K562 (cell line): ENCODE data around the gene RDH5. TPM values are rescaled to one million over a fixed set of nuclear protein-coding genes. Genes with fewer than 3 reads are reported as not detected.

Experiments used
- ATAC-seq: fragments of 200-7000 bp; cut with Tn5 transposase; 3 replicates; pipeline ENCODE4 v1.9.1; 2020; ENCODE audit warnings: moderate library complexity
- BruUV-seq: library from RNA; stranded (reverse); fragments of 400-500 nt; replicated peaks from 2 replicates; lab custom pipeline; 2021; lab: Mats Ljungman, UMichigan
- CTCF ChIA-PET: fragments of 300-600 bp; formaldehyde crosslinking; extraction: SDS; loops from one replicate; lab custom pipeline; 2021; ENCODE audit warnings: low intra/inter-chr PET ratio; lab: Yijun Ruan, JAX
- POLR2A ChIA-PET: fragments of 300-600, 350-650 bp; sonication (Branson Sonifier 250); formaldehyde crosslinking; extraction: SDS; loops from one replicate; lab custom pipeline; 2021; ENCODE audit warnings: antibody characterized with exemption, inconsistent platforms; lab: Yijun Ruan, JAX
- DNase-seq, 4 experiments: peaks; one replicate each; pipeline versions ENCODE4 v3.0.0 to v3.0.0-alpha.2; 2011 to 2018; ENCODE audit warnings: low spot score in 3 of 4, mixed read lengths in 3 of 4; ENCODE audit errors: extremely low read depth in 1 of 4
- FAIRE-seq: peaks from 2 replicates; lab custom pipeline; 2011; peaks lifted over from hg19 to GRCh38; lab: Jason Lieb, UNC
- H2AFZ ChIP-seq: 2 replicates; pipeline ENCODE4 v1.6.0; 2011; ENCODE audit warnings: low read depth, low read length, control low read depth, inconsistent platforms
- H3K27ac ChIP-seq: fragments of 200-600 bp; 3 replicates; pipeline ENCODE4 v1.8.0; 2011; ENCODE audit warnings: low read depth, mild to moderate bottlenecking, control low read depth, inconsistent platforms, low read length, moderate library complexity, mixed read lengths; ENCODE audit errors: extremely low read depth
- H3K27me3 ChIP-seq, 2 experiments: fragments of 300-600 bp in 1 of 2; 2 replicates in 1 of 2; 3 replicates in 1 of 2; pipeline versions ENCODE4 v1.6.0 to v1.8.0; 2011; ENCODE audit warnings: inconsistent platforms in 2 of 2, low read length in 2 of 2, mild to moderate bottlenecking in 1 of 2, mixed read lengths in 1 of 2, moderate library complexity in 1 of 2; ENCODE audit not compliant: control insufficient read depth in 2 of 2, insufficient read depth in 2 of 2
- H3K36me3 ChIP-seq: fragments of 300-600 bp; 3 replicates; pipeline ENCODE4 v1.8.0; 2011; ENCODE audit warnings: mild to moderate bottlenecking, low read length, inconsistent platforms; ENCODE audit not compliant: control insufficient read depth, insufficient read depth
- H3K4me1 ChIP-seq, 2 experiments: fragments of 200-600 bp in 1 of 2; replicated peaks in 1 of 2; 2 replicates in 1 of 2; 3 replicates in 1 of 2; pipeline versions ENCODE4 v1.5.1 to v1.8.0; 2011; ENCODE audit warnings: inconsistent platforms in 2 of 2, low read length in 2 of 2, mild to moderate bottlenecking in 1 of 2, mixed read lengths in 1 of 2, moderate library complexity in 1 of 2; ENCODE audit not compliant: control insufficient read depth in 2 of 2, insufficient read depth in 2 of 2
- H3K4me2 ChIP-seq: 2 replicates; pipeline ENCODE4 v1.6.1; 2011; ENCODE audit warnings: low read length, control low read depth, inconsistent platforms, mixed read lengths; ENCODE audit not compliant: insufficient read depth
- H3K4me3 ChIP-seq: fragments of 200-600 bp; sonication (generic), shearing (Covaris generic); 2 replicates; pipeline ENCODE4 v1.5.1; 2016; ENCODE audit warnings: control low read depth, inconsistent platforms
- H3K79me2 ChIP-seq: fragments of 200-600 bp; 3 replicates; pipeline ENCODE4 v1.8.0; 2011; ENCODE audit warnings: low read length, inconsistent platforms; ENCODE audit not compliant: control insufficient read depth, insufficient read depth
- H3K9ac ChIP-seq, 2 experiments: 2 replicates each; pipeline versions ENCODE4 v1.6.0 to v1.6.1; 2011; ENCODE audit warnings: low read depth in 2 of 2, low read length in 2 of 2, control low read depth in 1 of 2, inconsistent platforms in 1 of 2, mild to moderate bottlenecking in 1 of 2, mixed read lengths in 1 of 2; ENCODE audit not compliant: insufficient read depth in 1 of 2
- H3K9me1 ChIP-seq: one replicate; pipeline ENCODE4 v1.6.0; 2011; ENCODE audit warnings: inconsistent platforms, mild to moderate bottlenecking, low read length, moderate library complexity; ENCODE audit not compliant: control insufficient read depth, insufficient read depth
- H3K9me3 ChIP-seq: replicated peaks from 2 replicates; pipeline ENCODE4 v1.5.1; 2011; ENCODE audit warnings: low read depth, low read length, inconsistent platforms; ENCODE audit not compliant: control insufficient read depth, insufficient read depth
- H4K20me1 ChIP-seq: replicated peaks from 2 replicates; pipeline ENCODE4 v1.6.1; 2011; ENCODE audit warnings: low read length, inconsistent platforms, mixed read lengths; ENCODE audit not compliant: control insufficient read depth, insufficient read depth
- FOXK1 ChIP-seq: sonication (generic); formaldehyde crosslinking; IDR thresholded peaks from 2 replicates; pipeline ENCODE4 v1.8.0; 2022; ENCODE audit warnings: missing genetic modification reagents, mild to moderate bottlenecking, borderline replicate concordance
- HOXB6 ChIP-seq: fragments of 250-450 bp; sonication (Bioruptor Pico); IDR thresholded peaks from 2 replicates; pipeline ENCODE4 v1.5.1; 2022; ENCODE audit warnings: mild to moderate bottlenecking, borderline replicate concordance
- PML ChIP-seq: IDR thresholded peaks from 2 replicates; pipeline ENCODE4 v1.6.1; 2012; ENCODE audit warnings: low read length, inconsistent platforms
- THRAP3 ChIP-seq: fragments of 450-650 bp; IDR thresholded peaks from 2 replicates; pipeline ENCODE4 v1.6.1; 2016; ENCODE audit warnings: mild to moderate bottlenecking, inconsistent platforms, borderline replicate concordance
- U2AF2 ChIP-seq: fragments of 200-400 bp; formaldehyde crosslinking; optimal IDR thresholded peaks from 2 replicates; pipeline ENCODE3; 2017; ENCODE audit warnings: low read depth, mild to moderate bottlenecking, low read length
- ZNF23 ChIP-seq: fragments of 250-450 bp; sonication (Bioruptor Pico); IDR thresholded peaks from 2 replicates; pipeline ENCODE4 v1.4.0; 2020; ENCODE audit warnings: mild to moderate bottlenecking
- ZNF408 ChIP-seq: fragments of 250-450 bp; sonication (Bioruptor Pico); IDR thresholded peaks from 2 replicates; pipeline ENCODE4 v1.4.0; 2020; ENCODE audit warnings: low read depth, mild to moderate bottlenecking, moderate library complexity
- WGBS: fragments of 100-300 bp; shearing (Covaris generic); methylation state at CpG from one replicate; pipeline ENCODE4 v1.1.6; 2016; ENCODE audit warnings: low coverage, mixed read lengths; ENCODE audit not compliant: insufficient coverage; ENCODE audit errors: missing lambda C conversion rate; 5-methylcytosine and 5-hydroxymethylcytosine counted together
- in situ Hi-C: fragments of 300-500 bp; cut with MboI; formaldehyde crosslinking; loops from 4 replicates; pipeline ENCODE4 v1.15.0; 2018; ENCODE audit warnings: inconsistent platforms, mixed read lengths
- intact Hi-C: fragments of 100-400 bp; cut with micrococcal nuclease; formaldehyde crosslinking; loops from 2 replicates; pipeline ENCODE4 v1.14.2; 2022
- polyA plus RNA-seq, 8 experiments: library from polyadenylated mRNA; depleted of rRNA in 4 of 8; stranded (reverse) in 5 of 8; unstranded in 3 of 8; fragments of >200 nt; fragmentation: Nextera tagmentation in 2 of 8; fragmentation: Illumina TruSeq in 1 of 8; extraction: Ambion mirVana in 2 of 8; extraction: Trizol in 1 of 8; gene quantifications; 2 replicates each; pipeline versions ENCODE4 v1.2.1 to v1.2.3, GENCODE V29; 2011 to 2014; ENCODE audit warnings: inconsistent platforms in 1 of 8, missing spikeins in 1 of 8
- total RNA-seq, 7 experiments: library from RNA; depleted of rRNA in 6 of 7; stranded (reverse); fragments of >200 nt in 6 of 7; fragmentation: Illumina TruSeq in 2 of 7; extraction: Trizol in 2 of 7; gene quantifications; 2 replicates each; pipeline versions ENCODE4 v1.2.1 to v1.2.3, GENCODE V29; 2011 to 2021; ENCODE audit warnings: low replicate concordance in 1 of 7

Gene RDH5
- total and polyA plus RNA-seq, 9 of the 15 experiments (the other 6 are each of a cell fraction or from before 2014, with no cell fraction given), result 0.28 to 2.0 (median 1.1) TPM; not detected in 1

GRCh38 chr12:55692631-55693322 lies 27.4 kb upstream of the RDH5 start (continued):
- TF ChIP-seq HOXB6 (CRISPR knock-in tag) (no peak), FOXK1 (CRISPR knock-in tag) (no peak), ZNF408 (CRISPR knock-in tag) (no peak), U2AF2 (no peak), PML (no peak)

- Histone ChIP-seq H3K36me3 (no peaks in the 10 kb centered on the region), H3K4me2 (no peak overlapping the region), H3K9me1 (no peaks in the 10 kb centered on the region), H3K9ac (no peak overlapping the region; a peak in 1 of 4 replicates), H3K4me1 (peaks cover 0 to 10% of the 10 kb centered on the region in 2 experiments; a peak in 1 of 5 replicates), H2AFZ (no peak overlapping the region), H3K27ac (no peak overlapping the region), H3K4me3 (no peak overlapping the region), H3K27me3 (peaks cover 23 to 47% of the 10 kb centered on the region in 2 experiments; a peak in 4 of 5 replicates), H4K20me1 (no peaks in the 10 kb centered on the region; the same call in 1 of the 2 replicates), H3K9me3 (no peaks in the 10 kb centered on the region), H3K79me2 (no peaks in the 10 kb centered on the region)
- ATAC-seq (no peak), DNase-seq (no peak), FAIRE-seq (no peak)
- POLR2A ChIA-PET, result interaction anchor here (0.6 kb wide), 2 partner anchors 54 to 90 kb away, joined by 3 to 4 read pairs; no protein-coding TSS in a partner anchor
- intact Hi-C loops (no loop called here), in situ Hi-C loops (no loop called here)
- CTCF ChIA-PET, result no interaction called here
- TF ChIP-seq ZNF23 (CRISPR knock-in tag) (no peak), THRAP3 (no peak)
- 20% methylated on average over 6 of the region's 7 CpGs for WGBS
- BruUV-seq, result no TSS peak
These were observed 26.6 kb upstream of the RDH5 start for GRCh38 chr12:55693323-55694187.
